GM12865 (cell line): ENCODE data around the gene PKP2.
"Not testable (repeated sequence)": the region's sequence is repeated elsewhere in the genome, so short reads cannot be mapped to it uniquely, and the experiment has no call there.

Experiments
- DNase-seq: peaks from one replicate; pipeline ENCODE4 v3.0.0; 2010; ENCODE audit warnings: low read depth
- H3K4me3 ChIP-seq: 2 replicates; pipeline ENCODE4 v1.5.1; 2011; ENCODE audit warnings: mild to moderate bottlenecking, low read depth, low read length, control low read depth
- CTCF ChIP-seq: IDR thresholded peaks from 2 replicates; pipeline ENCODE4 v1.5.1; 2011; ENCODE audit warnings: low read length, control low read depth, low read depth, inconsistent platforms; ENCODE audit not compliant: insufficient read depth; ENCODE audit errors: missing control alignments

PKP2 gene

GRCh38 chr12:32897281-32897610, 669 bp upstream of the PKP2 start:
- DNase-seq = no peak
- TF ChIP-seq CTCF = no peak
- H3K4me3 ChIP-seq = no peak overlapping the region

GRCh38 chr12:32895688-32896431, 717 bp downstream of the PKP2 start:
- no peak for DNase-seq
- no peak overlapping the region for H3K4me3 ChIP-seq
- TF ChIP-seq CTCF = no peak

- no peak for TF ChIP-seq CTCF
- DNase-seq = no peak
- no peak overlapping the region for H3K4me3 ChIP-seq
These were observed 2.0 kb downstream of the PKP2 start for GRCh38 chr12:32894566-32894965.

GRCh38 chr12:32893458-32893857, 3.1 kb downstream of the PKP2 start:
- no peak for TF ChIP-seq CTCF
- DNase-seq = no peak
- no peak overlapping the region for H3K4me3 ChIP-seq

GRCh38 chr12:32893043-32893442, 3.5 kb downstream of the PKP2 start:
- TF ChIP-seq CTCF = no peak
- H3K4me3 ChIP-seq = no peak overlapping the region
- DNase-seq = no peak

GRCh38 chr12:32892369-32892768, 4.2 kb downstream of the PKP2 start:
- not testable (repeated sequence) for DNase-seq, H3K4me3 ChIP-seq

- no peak for DNase-seq
- no peak overlapping the region for H3K4me3 ChIP-seq
- TF ChIP-seq CTCF = no peak
These were observed 4.6 kb downstream of the PKP2 start for GRCh38 chr12:32891956-32892355.
